ENCODE results near the gene CLCN5.

The CLCN5 gene

GRCh38 chrX:50115973-50116372, 193.6 kb downstream of the CLCN5 start:
- Histone ChIP-seq H3K27ac (ENCODE audit: extremely low read depth, low read depth, low read length) (no peak overlapping the region), H3K36me3 (ENCODE audit: control insufficient read depth in 2 of 2, insufficient read depth in 1 of 2, low read length in 2 of 2) (no peaks in the 10 kb centered on the region), H3K9me3 (ENCODE audit: control insufficient read depth, insufficient read depth, low read depth, low read length) (no peaks in the 10 kb centered on the region), H3K4me3 (ENCODE audit: low read depth, low read length) (no peak overlapping the region), H3K4me1 (ENCODE audit: control insufficient read depth, insufficient read depth, low read length) (no peaks in the 10 kb centered on the region)
- ChIA-PET CTCF (interaction anchor here (0.9 to 1.4 kb wide), 2 partner anchors 10 to 17 kb away, joined by 4 read pairs; no protein-coding TSS in a partner anchor), POLR2A (no interaction called here)
- TF ChIP-seq ZNF157 (tag by site-specific recombination; IDR thresholded peaks at IDR 0.05), result no peak
- TF ChIP-seq ZNF266 (tag by site-specific recombination; IDR thresholded peaks at IDR 0.05; ENCODE audit: low read depth), result no peak
- no peak for TF ChIP-seq ZNF350 (tag by site-specific recombination; IDR thresholded peaks at IDR 0.05)
- no peak for TF ChIP-seq ZNF600 (tag by site-specific recombination; IDR thresholded peaks at IDR 0.05)
- TF ChIP-seq ZSCAN4 (tag by site-specific recombination; IDR thresholded peaks at IDR 0.05), result no peak
- TF ChIP-seq ZNF292 (tag by site-specific recombination; IDR thresholded peaks at IDR 0.05; ENCODE audit: borderline replicate concordance, low read depth), result no peak
- no peak for TF ChIP-seq ZNF76 (tag by site-specific recombination; IDR thresholded peaks at IDR 0.05; ENCODE audit: borderline replicate concordance, low read depth)
- TF ChIP-seq ZNF585B (tag by site-specific recombination; IDR thresholded peaks at IDR 0.05), result no peak
- TF ChIP-seq PRDM6 (tag by site-specific recombination; IDR thresholded peaks at IDR 0.05), result no peak
- no peak for TF ChIP-seq ZBTB49 (tag by site-specific recombination; IDR thresholded peaks at IDR 0.05; ENCODE audit: low read depth)
- no peak for TF ChIP-seq ZNF529 (tag by site-specific recombination; IDR thresholded peaks at IDR 0.05; ENCODE audit: insufficient replicate concordance)
- no peak for TF ChIP-seq INSM2 (tag by site-specific recombination; IDR thresholded peaks at IDR 0.05)
- no peak for TF ChIP-seq ZNF394 (tag by site-specific recombination; IDR thresholded peaks at IDR 0.05; ENCODE audit: borderline replicate concordance)
- no peak for TF ChIP-seq YY1 (tag by site-specific recombination; IDR thresholded peaks at IDR 0.05)
- TF ChIP-seq ZNF280C (tag by site-specific recombination; IDR thresholded peaks at IDR 0.05), result no peak
- no peak for TF ChIP-seq CTCF (tag by site-specific recombination; IDR thresholded peaks at IDR 0.05)
- TF ChIP-seq IKZF3 (tag by site-specific recombination; IDR thresholded peaks at IDR 0.05), result no peak
- TF ChIP-seq ZNF645 (tag by site-specific recombination; IDR thresholded peaks at IDR 0.05), result no peak
- no peak for TF ChIP-seq ATF2 (tag by site-specific recombination; IDR thresholded peaks at IDR 0.05; ENCODE audit: low read depth)
